Measurements from ENCODE around the gene NF1.

The NF1 gene

DNA sequence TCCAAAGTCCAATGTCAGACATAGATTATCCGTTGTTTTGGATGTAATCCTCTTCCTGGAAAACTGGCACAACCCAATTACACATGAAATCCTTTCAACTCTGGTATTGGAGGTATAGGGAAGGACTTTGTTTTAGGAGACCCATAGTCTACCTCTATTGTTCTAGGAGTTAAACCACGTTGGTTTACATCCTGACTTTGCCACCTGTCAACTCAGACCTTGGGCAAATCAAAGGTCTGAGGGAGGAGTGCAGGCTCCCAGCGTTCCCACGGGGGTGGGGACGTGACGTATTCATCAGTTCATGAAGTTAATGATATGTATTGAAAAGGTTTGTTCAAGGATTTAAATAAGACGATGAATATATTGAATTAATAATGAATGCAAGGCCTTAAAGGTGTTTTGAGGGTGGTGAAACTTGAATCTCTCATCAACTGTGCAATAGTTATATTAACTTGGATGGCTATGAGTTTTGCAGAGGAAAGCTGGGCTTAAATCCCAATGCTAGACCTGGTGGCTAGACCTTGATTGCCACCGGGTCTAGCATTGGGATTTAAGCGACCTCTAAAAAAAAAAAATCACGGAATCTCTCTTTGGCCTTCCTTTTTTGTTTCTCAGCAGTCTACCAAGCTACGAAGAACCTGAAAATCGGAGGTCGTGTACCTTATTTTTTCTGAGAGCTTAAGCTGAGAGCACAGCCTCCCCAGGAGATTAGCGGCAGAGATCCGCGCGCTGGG is 744 bp upstream of the NF1 start:
- no peak overlapping the region for H3K9ac ChIP-seq (ENCODE audit: low read length)
- H3K9me3 ChIP-seq (replicated peaks; ENCODE audit: insufficient read depth, low read length) = no peaks in the 10 kb centered on the region
- no peak for DNase-seq
- peaks cover 15% of the 10 kb centered on the region for H3F3A ChIP-seq (ENCODE audit: insufficient read depth, low read length)
- H3K36me3 ChIP-seq (replicated peaks; ENCODE audit: insufficient read depth, low read length) = no peaks in the 10 kb centered on the region
- H3K27me3 ChIP-seq (replicated peaks; ENCODE audit: insufficient read depth, low read length) = no peaks in the 10 kb centered on the region
- peak overlapping the region; percentile 99 for H2AFZ ChIP-seq (ENCODE audit: low read length)
- TF ChIP-seq EZH2phosphoT487 (IDR thresholded peaks at IDR 0.05; ENCODE audit: low read length) (no peak), EZH2 (optimal IDR thresholded peaks at IDR 0.05; ENCODE audit: low read depth, low read length) (no peak)
- TF ChIP-seq, protein P1, sequence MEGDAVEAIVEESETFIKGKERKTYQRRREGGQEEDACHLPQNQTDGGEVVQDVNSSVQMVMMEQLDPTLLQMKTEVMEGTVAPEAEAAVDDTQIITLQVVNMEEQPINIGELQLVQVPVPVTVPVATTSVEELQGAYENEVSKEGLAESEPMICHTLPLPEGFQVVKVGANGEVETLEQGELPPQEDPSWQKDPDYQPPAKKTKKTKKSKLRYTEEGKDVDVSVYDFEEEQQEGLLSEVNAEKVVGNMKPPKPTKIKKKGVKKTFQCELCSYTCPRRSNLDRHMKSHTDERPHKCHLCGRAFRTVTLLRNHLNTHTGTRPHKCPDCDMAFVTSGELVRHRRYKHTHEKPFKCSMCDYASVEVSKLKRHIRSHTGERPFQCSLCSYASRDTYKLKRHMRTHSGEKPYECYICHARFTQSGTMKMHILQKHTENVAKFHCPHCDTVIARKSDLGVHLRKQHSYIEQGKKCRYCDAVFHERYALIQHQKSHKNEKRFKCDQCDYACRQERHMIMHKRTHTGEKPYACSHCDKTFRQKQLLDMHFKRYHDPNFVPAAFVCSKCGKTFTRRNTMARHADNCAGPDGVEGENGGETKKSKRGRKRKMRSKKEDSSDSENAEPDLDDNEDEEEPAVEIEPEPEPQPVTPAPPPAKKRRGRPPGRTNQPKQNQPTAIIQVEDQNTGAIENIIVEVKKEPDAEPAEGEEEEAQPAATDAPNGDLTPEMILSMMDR (IDR thresholded peaks at IDR 0.05; ENCODE audit: low read length) = no peak
- no peaks in the 10 kb centered on the region for H3K4me1 ChIP-seq (ENCODE audit: low read length)
- H3K9me2 ChIP-seq (replicated peaks; ENCODE audit: insufficient read depth, low read length) = no peaks in the 10 kb centered on the region
- peaks cover 6% of the 10 kb centered on the region; the same call in 1 of the 2 replicates for H3K79me2 ChIP-seq (ENCODE audit: low read length)
- peak overlapping the region; percentile 98; the same call in 1 of the 2 replicates for H3K4me3 ChIP-seq (ENCODE audit: low read length)
- H4K20me1 ChIP-seq (ENCODE audit: insufficient read depth, low read length) = no peaks in the 10 kb centered on the region
- peak overlapping the region; percentile 41 for H3K4me2 ChIP-seq (ENCODE audit: low read depth, low read length)
- H3K27ac ChIP-seq (ENCODE audit: low read length) = no peak overlapping the region

DNA sequence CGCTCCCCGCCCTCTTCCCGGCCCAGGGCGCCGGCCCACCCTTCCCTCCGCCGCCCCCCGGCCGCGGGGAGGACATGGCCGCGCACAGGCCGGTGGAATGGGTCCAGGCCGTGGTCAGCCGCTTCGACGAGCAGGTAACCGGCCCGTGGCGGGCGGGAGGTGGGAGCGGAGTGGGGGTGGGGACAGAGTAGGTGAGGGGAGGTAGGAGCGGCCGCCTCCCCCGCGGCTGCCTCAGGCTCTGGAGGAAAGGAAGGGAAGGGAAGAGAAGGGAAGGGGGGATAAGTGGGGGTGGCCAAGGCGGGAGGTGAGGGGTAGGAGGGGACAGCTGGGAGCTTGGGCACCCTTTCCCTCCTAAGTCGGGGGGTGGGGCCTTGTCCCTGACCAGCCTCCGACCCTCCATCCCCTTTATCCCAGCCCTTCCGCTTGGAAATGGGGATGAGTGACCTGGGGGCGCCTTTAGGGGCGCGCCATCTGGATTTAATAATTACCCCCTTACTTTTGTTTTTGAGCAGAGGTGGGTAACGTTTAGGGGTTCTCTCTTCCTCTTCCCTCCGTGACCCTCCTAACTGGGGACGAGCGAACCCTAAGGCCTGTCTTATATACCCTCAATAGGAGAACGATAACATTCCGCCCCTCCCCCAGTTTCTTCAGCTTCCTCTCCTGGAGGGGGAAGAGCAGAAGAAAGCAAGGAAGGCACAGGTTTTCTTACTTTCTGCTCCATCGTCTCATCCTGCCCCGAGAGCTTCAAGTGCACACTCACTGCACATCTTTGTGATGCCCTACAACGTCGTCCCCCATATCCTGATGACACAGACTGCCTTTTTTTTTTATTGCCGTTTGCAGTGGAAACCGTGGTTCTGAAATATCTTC is 694 bp downstream of the NF1 start:
- Histone ChIP-seq H2AFZ (ENCODE audit: low read length) (peak overlapping the region; percentile 99), H3K9me2 (replicated peaks; ENCODE audit: insufficient read depth, low read length) (no peaks in the 10 kb centered on the region), H3K79me2 (ENCODE audit: low read length) (peaks cover 6% of the 10 kb centered on the region; the same call in 1 of the 2 replicates), H3K4me1 (ENCODE audit: low read length) (no peaks in the 10 kb centered on the region), H3K9me3 (replicated peaks; ENCODE audit: insufficient read depth, low read length) (no peaks in the 10 kb centered on the region), H3K27me3 (replicated peaks; ENCODE audit: insufficient read depth, low read length) (no peaks in the 10 kb centered on the region), H3K36me3 (replicated peaks; ENCODE audit: insufficient read depth, low read length) (no peaks in the 10 kb centered on the region), H3K4me2 (ENCODE audit: low read depth, low read length) (peak overlapping the region; percentile 96), H3K9ac (ENCODE audit: low read length) (peak overlapping the region; percentile 74), H4K20me1 (ENCODE audit: insufficient read depth, low read length) (no peaks in the 10 kb centered on the region), H3K27ac (ENCODE audit: low read length) (no peak overlapping the region; the same call in 1 of the 2 replicates), H3K4me3 (ENCODE audit: low read length) (peak overlapping the region; percentile 98), H3F3A (ENCODE audit: insufficient read depth, low read length) (peaks cover 15% of the 10 kb centered on the region)
- no peak for DNase-seq
- TF ChIP-seq, protein P1 (IDR thresholded peaks at IDR 0.05; ENCODE audit: low read length) = no peak
- TF ChIP-seq EZH2 (optimal IDR thresholded peaks at IDR 0.05; ENCODE audit: low read depth, low read length) = no peak
- TF ChIP-seq EZH2phosphoT487 (IDR thresholded peaks at IDR 0.05; ENCODE audit: low read length) = no peak

DNA sequence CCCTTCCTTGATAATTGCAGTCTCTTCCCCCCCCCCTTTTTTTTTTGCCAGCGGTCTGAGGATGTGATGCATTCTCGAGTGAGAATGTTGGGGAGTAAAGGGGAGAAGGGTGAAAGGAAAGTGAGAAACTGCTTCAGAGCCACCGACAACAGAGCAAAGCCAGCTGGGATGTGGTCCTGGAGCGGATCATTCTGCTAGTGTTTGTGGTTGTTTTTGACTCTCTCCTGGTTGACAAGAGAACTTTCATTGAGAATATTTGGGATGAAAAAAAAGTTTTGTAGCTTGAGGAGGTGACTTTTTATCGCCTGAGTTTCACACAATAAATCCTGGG is 1.3 kb downstream of the NF1 start:
- Histone ChIP-seq H3K79me2 (ENCODE audit: low read length) (peaks cover 6% of the 10 kb centered on the region; the same call in 1 of the 2 replicates), H3K4me3 (ENCODE audit: low read length) (peak overlapping the region; percentile 98), H2AFZ (ENCODE audit: low read length) (peak overlapping the region; percentile 99)

More for the DNA sequence above, 1.3 kb downstream of the NF1 start:
- Histone ChIP-seq H3K36me3 (replicated peaks; ENCODE audit: insufficient read depth, low read length) (no peaks in the 10 kb centered on the region), H3F3A (ENCODE audit: insufficient read depth, low read length) (peaks cover 15% of the 10 kb centered on the region), H3K27ac (ENCODE audit: low read length) (no peak overlapping the region; the same call in 1 of the 2 replicates), H3K27me3 (replicated peaks; ENCODE audit: insufficient read depth, low read length) (no peaks in the 10 kb centered on the region), H3K4me1 (ENCODE audit: low read length) (no peaks in the 10 kb centered on the region), H3K4me2 (ENCODE audit: low read depth, low read length) (peak overlapping the region; percentile 96), H3K9me2 (replicated peaks; ENCODE audit: insufficient read depth, low read length) (no peaks in the 10 kb centered on the region), H4K20me1 (ENCODE audit: insufficient read depth, low read length) (no peaks in the 10 kb centered on the region), H3K9ac (ENCODE audit: low read length) (peak overlapping the region; percentile 74; the same call in 1 of the 2 replicates), H3K9me3 (replicated peaks; ENCODE audit: insufficient read depth, low read length) (no peaks in the 10 kb centered on the region)
- TF ChIP-seq EZH2phosphoT487 (IDR thresholded peaks at IDR 0.05; ENCODE audit: low read length) (no peak), EZH2 (optimal IDR thresholded peaks at IDR 0.05; ENCODE audit: low read depth, low read length) (no peak)
- DNase-seq = no peak
